H9 (cell line): ENCODE measurements around the gene CHMP1A. TPM values are rescaled to one million over a fixed set of nuclear protein-coding genes. Genes with fewer than 3 reads are reported as not detected.

Experiments used
- DNase-seq: peaks from one replicate; pipeline ENCODE4 v3.0.0-alpha.2; 2017
- H2AFZ ChIP-seq: one replicate; pipeline ENCODE4 v1.6.1; 2013; ENCODE audit warnings: mild to moderate bottlenecking, low read length, control low read depth, moderate library complexity
- H2AK5ac ChIP-seq: 2 replicates; pipeline ENCODE4 v1.6.1; 2013; ENCODE audit warnings: low read length, control low read depth, mixed read lengths; ENCODE audit not compliant: insufficient read length
- H2BK120ac ChIP-seq: one replicate; pipeline ENCODE4 v1.6.1; 2013; ENCODE audit warnings: low read depth, mild to moderate bottlenecking, low read length, control low read depth, inconsistent platforms; ENCODE audit not compliant: poor library complexity, severe bottlenecking
- H2BK12ac ChIP-seq: 2 replicates; pipeline ENCODE4 v1.6.1; 2013; ENCODE audit warnings: low read length, control low read depth, mixed read lengths, low read depth; ENCODE audit not compliant: insufficient read length
- H2BK15ac ChIP-seq: 2 replicates; pipeline ENCODE4 v1.6.1; 2013; ENCODE audit warnings: low read depth, low read length, control low read depth
- H2BK20ac ChIP-seq: one replicate; pipeline ENCODE4 v1.6.1; 2013; ENCODE audit warnings: low read depth, mild to moderate bottlenecking, low read length, control low read depth, inconsistent platforms; ENCODE audit not compliant: poor library complexity, severe bottlenecking
- H2BK5ac ChIP-seq: 2 replicates; pipeline ENCODE4 v1.6.1; 2013; ENCODE audit warnings: low read length, control low read depth, mixed read lengths; ENCODE audit not compliant: insufficient read length
- H3K14ac ChIP-seq: 2 replicates; pipeline ENCODE4 v1.6.1; 2013; ENCODE audit warnings: low read length, control low read depth; ENCODE audit not compliant: insufficient read depth
- H3K18ac ChIP-seq: 2 replicates; pipeline ENCODE4 v1.6.1; 2013; ENCODE audit warnings: low read depth, mild to moderate bottlenecking, mixed read lengths, low read length, control low read depth; ENCODE audit not compliant: insufficient read length
- H3K23ac ChIP-seq: 2 replicates; pipeline ENCODE4 v1.6.1; 2013; ENCODE audit warnings: low read length, control low read depth, mixed read lengths, low read depth; ENCODE audit not compliant: insufficient read length
- H3K23me2 ChIP-seq: 2 replicates; pipeline ENCODE4 v1.6.1; 2013; ENCODE audit warnings: low read depth, mild to moderate bottlenecking, mixed read lengths, low read length, control low read depth; ENCODE audit not compliant: insufficient read length, poor library complexity, severe bottlenecking
- H3K27ac ChIP-seq: 2 replicates; pipeline ENCODE4 v1.5.1; 2013; ENCODE audit warnings: low read length, control low read depth, mixed read lengths, low read depth; ENCODE audit not compliant: insufficient read length
- H3K27me3 ChIP-seq: 2 replicates; pipeline ENCODE4 v1.6.1; 2013; ENCODE audit warnings: low read length, control low read depth, inconsistent platforms; ENCODE audit not compliant: insufficient read depth
- H3K4ac ChIP-seq: 2 replicates; pipeline ENCODE4 v1.6.1; 2013; ENCODE audit warnings: low read depth, mild to moderate bottlenecking, control low read depth, inconsistent platforms, low read length, moderate library complexity
- H3K4me1 ChIP-seq: 2 replicates; pipeline ENCODE4 v1.6.1; 2013; ENCODE audit warnings: low read length, control low read depth, inconsistent platforms; ENCODE audit not compliant: insufficient read depth
- H3K4me2 ChIP-seq: 2 replicates; pipeline ENCODE4 v1.6.1; 2013; ENCODE audit warnings: low read length, control low read depth, mixed read lengths; ENCODE audit not compliant: insufficient read length, insufficient read depth
- H3K56ac ChIP-seq: 2 replicates; pipeline ENCODE4 v1.6.1; 2013; ENCODE audit warnings: low read depth, mild to moderate bottlenecking, mixed read lengths, low read length, control low read depth; ENCODE audit not compliant: insufficient read length
- H3K79me1 ChIP-seq: 2 replicates; pipeline ENCODE4 v1.6.1; 2013; ENCODE audit warnings: low read depth, mild to moderate bottlenecking, moderate library complexity, low read length, control low read depth, inconsistent platforms; ENCODE audit not compliant: insufficient read depth, poor library complexity, severe bottlenecking
- H3K79me2 ChIP-seq: 2 replicates; pipeline ENCODE4 v1.6.1; 2013; ENCODE audit warnings: low read length, control low read depth, inconsistent platforms; ENCODE audit not compliant: insufficient read depth
- H3K9ac ChIP-seq: 2 replicates; pipeline ENCODE4 v1.6.1; 2013; ENCODE audit warnings: low read length, control low read depth, mixed read lengths; ENCODE audit not compliant: insufficient read length; ENCODE audit errors: extremely low read depth
- H3K9me3 ChIP-seq: one replicate; pipeline ENCODE4 v1.6.1; 2013; ENCODE audit warnings: low read depth, low read length, inconsistent platforms; ENCODE audit not compliant: control insufficient read depth
- H3T11ph ChIP-seq: one replicate; pipeline ENCODE4 v1.6.1; 2013; ENCODE audit warnings: mild to moderate bottlenecking, low read length, control low read depth, inconsistent platforms
- H4K20me1 ChIP-seq: one replicate; pipeline ENCODE4 v1.6.1; 2013; ENCODE audit not compliant: control insufficient read depth, insufficient read length, insufficient read depth
- H4K5ac ChIP-seq: 2 replicates; pipeline ENCODE4 v1.6.1; 2013; ENCODE audit warnings: low read depth, mild to moderate bottlenecking, mixed read lengths, low read length, control low read depth; ENCODE audit not compliant: insufficient read length
- H4K8ac ChIP-seq: replicated peaks from 2 replicates; pipeline ENCODE4 v1.6.1; 2013; ENCODE audit warnings: low read length, control low read depth, mixed read lengths, low read depth; ENCODE audit not compliant: insufficient read length
- H4K91ac ChIP-seq: 2 replicates; pipeline ENCODE4 v1.6.1; 2013; ENCODE audit warnings: low read depth, mild to moderate bottlenecking, moderate library complexity, mixed read lengths, low read length, control low read depth; ENCODE audit not compliant: insufficient read length
- H3K27ac Mint-ChIP-seq, 3 experiments: 2 replicates in 2 of 3; 3 replicates in 1 of 3; pipeline ENCODE4 v1.8.0; 2020 to 2021; ENCODE audit warnings: mixed read lengths in 3 of 3, mild to moderate bottlenecking in 1 of 3, moderate library complexity in 1 of 3
- H3K27me3 Mint-ChIP-seq: 2 replicates; pipeline ENCODE4 v1.8.0; 2021; ENCODE audit warnings: low read depth, mild to moderate bottlenecking, moderate library complexity, mixed read lengths
- H3K36me3 Mint-ChIP-seq, 3 experiments: 2 replicates in 2 of 3; 3 replicates in 1 of 3; pipeline ENCODE4 v1.8.0; 2020 to 2021; ENCODE audit warnings: low read depth in 3 of 3, mixed read lengths in 3 of 3; ENCODE audit not compliant: insufficient read depth in 1 of 3
- H3K4me1 Mint-ChIP-seq, 2 experiments: 2 replicates each; pipeline ENCODE4 v1.8.0; 2020; ENCODE audit warnings: mixed read lengths in 2 of 2
- H3K4me3 Mint-ChIP-seq, 2 experiments: 2 replicates in 1 of 2; 3 replicates in 1 of 2; pipeline ENCODE4 v1.8.0; 2020 to 2021; ENCODE audit warnings: mild to moderate bottlenecking in 2 of 2, mixed read lengths in 2 of 2, moderate library complexity in 1 of 2
- H3K9me3 Mint-ChIP-seq, 2 experiments: 2 replicates in 1 of 2; 3 replicates in 1 of 2; pipeline ENCODE4 v1.8.0; 2020; ENCODE audit warnings: mild to moderate bottlenecking in 2 of 2, mixed read lengths in 2 of 2, moderate library complexity in 1 of 2
- CTCF ChIP-seq: fragments of 200-600 bp; sonication (generic); conservative IDR thresholded peaks from 3 replicates; pipeline ENCODE4 v1.8.0; 2021; ENCODE audit warnings: antibody characterized with exemption, mild to moderate bottlenecking
- WGBS: extraction: QIAGEN DNeasy Blood & Tissue Kit; methylation state at CpG from one replicate; pipeline ENCODE4 v1.1.7; 2013; ENCODE audit warnings: missing lambda C conversion rate, low lambda C conversion rate, mixed read lengths; ENCODE audit not compliant: insufficient read length; ENCODE audit errors: extremely low coverage; 5-methylcytosine and 5-hydroxymethylcytosine counted together
- total RNA-seq: library from RNA; stranded (reverse); gene quantifications from 2 replicates; pipeline ENCODE4 v1.2.1, GENCODE V29; 2021

Gene CHMP1A
- total RNA-seq, 1 experiment from 2014 or later = 89.6 TPM

GRCh38 chr16:89700649-89701424 lies 43.3 kb upstream of the CHMP1A start:
- no peak overlapping the region for H4K8ac ChIP-seq
- H4K91ac ChIP-seq = no peak overlapping the region
- no peak overlapping the region for H4K5ac ChIP-seq
- no peaks in the 10 kb centered on the region for H3K9me3 ChIP-seq
- peaks cover 9 to 12% of the 10 kb centered on the region in 2 experiments for H3K4me1 Mint-ChIP-seq
- H3K4me3 Mint-ChIP-seq = peak overlapping the region; percentile 76 to 81
- no peak overlapping the region for H3T11ph ChIP-seq
- no peak overlapping the region; the same call in 1 of the 2 replicates for H3K4ac ChIP-seq
- H2BK15ac ChIP-seq = no peak overlapping the region
- H3K27ac ChIP-seq = no peak overlapping the region
- H3K14ac ChIP-seq = peak overlapping the region; percentile 72
- no CpG with 5 or more reads among the region's 78 CpGs for WGBS
- no peaks in the 10 kb centered on the region for H3K79me2 ChIP-seq
- H3K4me2 ChIP-seq = peak overlapping the region; percentile 42
- no peak overlapping the region for H2AFZ ChIP-seq
- H3K27me3 Mint-ChIP-seq = peaks cover 27% of the 10 kb centered on the region
- no peak overlapping the region for H2BK5ac ChIP-seq
- H3K27ac Mint-ChIP-seq = peak overlapping the region in 1 of 3 experiments; percentile 64; a peak in 1 of 7 replicates
- H3K18ac ChIP-seq = peak overlapping the region; percentile 31
- H3K56ac ChIP-seq = no peak overlapping the region
- H3K9me3 Mint-ChIP-seq = no peaks in the 10 kb centered on the region; a peak in 1 of 5 replicates
- no peaks in the 10 kb centered on the region for H3K79me1 ChIP-seq
- no peak overlapping the region for H3K23ac ChIP-seq
- H3K9ac ChIP-seq = no peak overlapping the region
- no peak overlapping the region for H2AK5ac ChIP-seq
- H2BK12ac ChIP-seq = no peak overlapping the region
- peak; percentile 30; the same call in 2 of the 3 replicates for TF ChIP-seq CTCF
- H2BK20ac ChIP-seq = no peak overlapping the region
- no peak overlapping the region for H2BK120ac ChIP-seq
- no peaks in the 10 kb centered on the region for H3K4me1 ChIP-seq
- DNase-seq = peak; percentile 73
- peaks cover 4 to 19% (median 13%) of the 10 kb centered on the region in 3 experiments; a peak in 6 of 7 replicates for H3K36me3 Mint-ChIP-seq
- peaks cover 11% of the 10 kb centered on the region for H3K23me2 ChIP-seq
- H4K20me1 ChIP-seq = no peaks in the 10 kb centered on the region
- no peaks in the 10 kb centered on the region for H3K27me3 ChIP-seq
